Stimulated activated CD4-positive, alpha-beta T cell treated with anti-CD3 and anti-CD28 coated beads, TNF-alpha, amount 100 ng/mL, for 48 hours (primary cell): ENCODE measurements around the gene TRANK1.
A peak's percentile ranks its signal among the peaks of the same experiment; 100 is the strongest.

ENCODE experiments used
- DNase-seq, 3 donors: peaks; one replicate each; pipeline ENCODE4 v3.0.0-alpha.2; 2020; ENCODE audit warnings: low read depth in 3 of 3

The TRANK1 gene

GRCh38 chr3:36850743-36851142 lies 94.1 kb downstream of the TRANK1 start:
- no peak for DNase-seq

DNA sequence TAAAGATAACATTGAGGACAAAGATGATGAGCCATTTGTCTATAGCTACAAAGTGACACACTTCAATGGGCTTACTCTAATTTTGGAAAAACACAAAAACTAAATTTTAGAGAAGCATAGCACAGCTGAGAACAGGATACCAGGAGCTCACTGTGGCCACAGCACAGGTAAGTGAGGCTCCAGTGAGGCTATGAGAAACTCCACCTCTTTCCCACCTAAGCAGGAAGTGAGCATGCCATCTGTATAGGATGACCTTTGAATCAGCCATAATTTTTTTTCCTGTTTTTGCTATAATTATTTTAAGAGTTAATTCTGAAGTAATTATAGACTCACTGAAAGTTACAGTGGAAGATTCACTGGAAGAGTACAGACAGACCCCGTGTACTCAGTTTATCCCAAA lies 98.4 kb downstream of the TRANK1 start:
- no peak for DNase-seq

DNA sequence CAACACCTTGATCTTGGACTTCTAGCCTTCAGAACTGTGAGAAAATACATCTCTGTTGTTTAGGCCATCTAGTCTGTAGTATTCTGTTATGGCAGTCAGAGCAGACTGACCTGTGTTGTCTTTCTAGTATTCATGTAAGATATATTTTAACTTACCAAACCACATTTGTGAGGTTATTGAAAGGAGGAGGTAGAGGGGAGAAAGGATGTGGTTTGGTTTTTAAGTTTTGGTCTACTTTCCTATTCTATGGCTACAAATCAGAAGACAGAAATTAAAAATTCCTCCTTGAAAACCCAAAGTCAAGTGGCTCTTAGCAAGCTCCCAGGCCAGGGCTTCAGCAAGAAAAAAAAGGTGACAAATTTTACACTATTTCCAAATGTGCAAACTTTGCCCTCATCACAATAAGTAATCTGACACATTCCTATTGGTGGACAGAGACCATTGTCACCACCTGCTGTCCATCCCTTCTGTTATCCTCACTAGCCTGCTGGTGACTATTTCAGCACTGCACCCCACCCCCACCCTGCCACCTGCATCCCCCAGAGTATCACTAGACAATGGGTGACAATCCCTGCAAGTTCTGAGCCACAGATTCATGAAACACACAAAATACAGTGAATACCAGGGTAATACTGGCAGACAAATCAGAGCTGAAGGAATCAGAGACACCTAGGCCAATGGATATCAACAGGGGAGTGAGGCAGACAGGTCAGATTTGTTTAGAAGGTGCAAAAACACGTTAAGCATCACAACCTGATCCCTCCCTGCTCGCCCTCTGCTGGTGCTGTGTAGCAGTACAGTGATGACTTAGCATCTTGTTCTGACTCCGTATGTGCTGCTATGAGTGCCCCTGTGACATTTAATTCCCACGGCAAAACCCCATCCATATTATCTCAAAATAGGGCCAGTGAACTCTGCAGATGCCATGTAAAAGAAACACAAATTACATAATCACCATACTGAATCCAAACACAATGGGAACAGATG lies 101.5 kb downstream of the TRANK1 start:
- DNase-seq: peak; percentile 41 to 47 (median 46)

- no peak for DNase-seq
Observed at GRCh38 chr3:36842275-36842674, 102.6 kb downstream of the TRANK1 start.

- no peak for DNase-seq
Observed at GRCh38 chr3:36840453-36840921, 104.4 kb downstream of the TRANK1 start.

DNA sequence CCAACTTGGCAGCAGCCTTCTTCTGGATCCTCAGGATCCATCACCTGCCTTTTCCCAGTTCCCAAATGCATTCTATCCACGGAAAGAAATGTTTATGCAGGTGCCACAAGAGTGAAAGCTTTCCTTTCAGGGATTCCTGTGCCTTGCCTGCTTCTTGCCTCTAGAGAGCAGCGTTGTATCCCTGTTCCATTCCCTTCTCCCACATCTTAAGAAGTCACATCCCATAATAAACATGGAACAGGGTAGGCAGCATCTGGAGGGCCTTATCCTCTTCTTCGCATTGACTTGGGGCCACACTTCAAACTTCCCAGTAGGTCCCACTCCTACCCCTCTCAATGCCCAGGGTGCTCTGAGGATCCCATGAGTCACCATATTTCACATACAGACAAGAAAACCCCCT lies 107.8 kb downstream of the TRANK1 start:
- no peak for DNase-seq

- DNase-seq: no peak
Observed at GRCh38 chr3:36833160-36833814, 111.6 kb downstream of the TRANK1 start.

DNA sequence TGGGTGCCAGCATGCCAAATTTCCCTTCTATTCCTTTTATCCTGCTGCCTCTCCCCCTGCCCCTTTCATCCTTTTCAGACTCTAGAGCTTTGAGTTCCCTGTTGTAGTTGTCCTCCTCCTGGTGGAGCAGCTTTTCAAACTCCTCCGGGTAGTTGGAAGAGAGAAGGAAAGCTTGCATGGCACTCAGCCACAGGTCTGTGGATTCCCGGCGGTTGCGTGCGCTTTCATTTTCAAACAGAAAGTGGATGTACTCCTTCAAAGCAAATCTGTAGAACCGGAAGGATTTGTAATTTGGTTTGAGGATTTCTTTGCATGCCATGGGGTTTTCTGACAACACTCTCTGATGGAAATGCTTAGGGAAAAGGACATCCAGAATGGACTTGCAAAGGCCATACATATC lies 112.4 kb downstream of the TRANK1 start:
- DNase-seq: no peak

GRCh38 chr3:36827133-36827532 lies 117.7 kb downstream of the TRANK1 start:
- no peak for DNase-seq

GRCh38 chr3:36826240-36826639 lies 118.6 kb downstream of the TRANK1 start:
- no peak for DNase-seq

DNA sequence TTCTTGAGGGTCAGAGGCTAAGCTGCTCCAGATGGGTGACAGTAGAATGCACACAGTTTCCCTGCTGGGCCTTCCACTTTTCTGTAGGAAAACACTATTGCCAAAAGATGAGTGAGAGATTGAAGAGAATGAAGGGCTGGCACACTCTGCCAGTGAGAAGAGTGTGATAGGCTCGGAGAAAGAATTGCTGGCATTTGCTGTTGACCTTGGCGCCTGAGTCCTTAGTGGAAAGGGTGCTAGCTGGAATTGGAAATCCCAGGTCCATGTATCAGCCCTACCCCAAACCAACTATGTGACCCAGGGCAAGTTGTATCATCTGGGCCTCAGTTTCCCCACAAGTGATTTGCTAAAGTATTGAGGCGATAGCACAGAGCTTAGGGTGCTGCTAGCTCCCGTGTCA lies 120.4 kb downstream of the TRANK1 start:
- no peak for DNase-seq

DNA sequence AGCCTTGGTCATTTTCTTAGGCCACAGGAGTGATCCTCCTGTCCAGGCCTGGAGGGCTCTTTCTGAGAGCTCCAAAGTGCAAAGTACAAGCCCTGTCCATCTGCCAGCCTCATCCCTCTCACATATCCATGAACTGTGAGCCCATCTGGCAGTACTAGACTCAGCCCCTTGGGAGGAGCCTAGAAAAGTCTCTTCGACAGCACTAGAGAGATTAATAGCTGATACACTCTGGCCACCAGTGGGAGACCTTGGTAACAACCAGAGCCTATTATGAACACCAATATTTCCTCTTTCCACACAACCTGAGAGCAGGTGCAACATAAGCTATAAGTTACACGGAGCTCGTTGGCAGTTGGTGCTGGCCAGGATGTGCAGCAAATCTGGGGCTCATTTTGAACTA lies 121.0 kb downstream of the TRANK1 start:
- DNase-seq: no peak

DNA sequence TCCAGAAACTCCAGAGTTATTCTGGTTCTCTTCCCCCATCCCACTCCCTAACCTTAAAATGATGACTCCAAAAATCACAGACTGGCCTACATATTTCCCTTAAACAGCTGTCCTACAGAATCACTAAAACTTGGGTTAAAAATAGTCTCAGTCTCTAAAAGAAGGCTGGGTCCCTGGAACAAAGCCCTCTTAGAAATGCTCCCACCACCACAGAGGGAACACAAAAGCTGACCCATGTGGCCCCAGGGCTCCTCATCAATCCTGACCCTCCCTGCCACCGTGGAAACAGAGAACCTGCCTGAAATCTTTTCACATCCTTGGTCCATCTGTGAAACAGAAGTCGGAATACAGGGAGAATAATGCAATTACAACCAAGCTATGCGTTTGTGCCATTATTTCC lies 124.8 kb downstream of the TRANK1 start:
- no peak for DNase-seq

DNA sequence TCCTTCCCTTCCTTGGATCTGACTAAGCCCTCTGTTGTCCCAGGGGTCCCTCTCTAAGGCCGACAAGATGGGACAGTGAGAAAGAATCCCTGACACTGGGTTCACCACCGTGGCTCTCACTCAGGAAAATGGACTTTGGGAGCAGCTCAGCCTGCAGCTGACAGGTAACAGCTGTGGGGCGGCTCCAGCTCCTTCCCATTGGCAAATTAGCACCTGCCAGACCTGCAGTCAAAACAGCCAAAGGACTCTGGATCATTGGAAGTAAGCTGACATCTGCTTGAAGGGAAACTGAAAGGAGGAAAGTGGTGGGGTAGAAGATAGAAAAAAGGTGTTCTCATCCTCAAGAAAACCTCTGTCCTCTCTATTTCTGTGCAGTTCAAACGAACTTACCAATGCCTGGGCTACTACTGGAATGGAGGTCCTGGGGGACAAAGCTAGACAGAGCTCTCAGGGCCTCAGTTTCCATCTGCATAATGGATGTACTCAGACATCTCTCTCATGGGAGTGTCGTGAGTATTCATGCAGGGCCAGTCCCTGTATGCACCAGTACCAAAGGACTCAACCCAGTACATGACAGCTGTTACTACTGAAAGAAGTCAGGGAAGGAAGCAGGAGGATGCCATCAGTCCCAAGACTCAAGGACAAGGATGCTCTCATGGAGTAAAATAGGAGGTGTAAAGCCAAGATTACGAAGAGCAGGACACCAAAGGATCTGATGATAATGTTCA lies 126.9 kb downstream of the TRANK1 start:
- no peak for DNase-seq

GRCh38 chr3:36815375-36815774 lies 129.5 kb downstream of the TRANK1 start:
- DNase-seq: no peak

GRCh38 chr3:36814776-36815175 lies 130.1 kb downstream of the TRANK1 start:
- DNase-seq: no peak

DNA sequence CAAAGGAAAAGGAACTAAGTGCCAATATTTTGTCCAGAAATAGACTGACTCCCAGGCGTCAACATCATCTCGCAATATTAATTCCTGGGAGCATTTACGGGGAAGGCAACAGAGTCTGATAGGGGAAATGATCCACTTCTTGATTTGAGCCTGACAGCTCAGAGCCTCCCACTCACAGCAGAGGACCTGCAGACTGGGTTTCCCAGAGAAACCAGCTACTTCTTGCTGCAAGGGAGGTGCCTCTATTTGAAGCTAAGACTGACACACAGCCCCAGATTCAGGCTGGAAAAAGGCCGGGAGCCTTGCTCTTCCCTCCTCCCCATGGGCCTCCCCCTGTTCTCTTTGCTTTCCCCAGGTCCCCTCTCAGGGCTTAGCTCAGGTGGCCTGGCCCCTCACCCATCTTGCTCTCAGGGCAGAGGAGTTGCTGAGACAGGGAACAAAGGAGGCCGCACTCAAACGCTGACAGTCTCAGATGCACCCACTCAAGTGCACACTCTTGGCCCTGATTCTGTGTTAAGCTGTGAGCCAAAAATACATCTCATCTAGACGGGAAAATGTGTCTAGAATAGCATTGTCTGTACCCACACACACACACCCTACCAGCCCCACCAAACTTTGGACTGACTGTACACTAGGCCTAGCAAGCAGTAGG lies 130.7 kb downstream of the TRANK1 start:
- no peak for DNase-seq

DNA sequence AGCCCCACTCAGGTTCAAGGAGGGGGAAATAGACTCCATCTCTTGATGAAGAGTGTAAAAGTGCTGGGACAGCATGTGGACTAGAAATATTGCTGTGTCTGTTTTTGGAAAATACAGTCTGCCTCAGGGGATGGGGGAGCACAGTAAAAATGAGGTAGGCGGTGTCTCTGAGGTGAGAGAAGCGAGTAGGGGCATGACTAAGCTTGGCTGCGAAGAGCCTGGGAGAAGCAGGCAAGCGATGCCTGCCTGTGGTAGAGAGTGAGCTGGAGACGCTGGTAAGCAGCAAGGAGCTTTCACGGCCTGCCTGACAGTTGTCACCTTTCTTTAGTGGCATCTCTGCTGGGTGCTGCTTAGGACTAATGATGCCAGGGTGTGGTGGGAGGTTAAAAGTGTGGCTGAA lies 131.5 kb downstream of the TRANK1 start:
- DNase-seq: no peak

DNA sequence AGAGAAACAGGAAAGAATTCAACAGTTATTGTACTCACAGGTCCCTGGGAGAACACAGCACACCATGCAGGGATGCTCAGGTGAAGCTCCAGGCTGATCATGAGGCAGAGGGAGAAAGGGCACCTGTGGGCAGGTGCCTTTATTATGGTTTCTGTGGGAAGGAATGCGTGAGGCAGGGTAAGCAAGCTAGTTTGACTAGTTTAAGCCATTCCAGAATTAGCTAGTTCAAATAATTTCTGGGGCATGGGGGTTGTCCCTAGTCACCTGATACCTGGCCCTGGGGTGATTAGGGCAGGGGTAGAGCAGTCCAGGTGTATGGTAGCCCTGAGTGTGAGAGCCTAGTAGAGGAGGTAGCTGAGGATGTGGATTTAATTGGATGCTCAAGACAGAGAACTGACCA lies 132.6 kb downstream of the TRANK1 start:
- DNase-seq: no peak

- DNase-seq: no peak
Observed at GRCh38 chr3:36811768-36812167, 133.1 kb downstream of the TRANK1 start.

- DNase-seq: no peak
Observed at GRCh38 chr3:36804295-36805055, 140.4 kb downstream of the TRANK1 start.
